ENCODE measurements around the gene TET3.

The TET3 gene

GRCh38 chr2:73987109-73987947 is 2.6 kb downstream of the TET3 start:
- no peak for DNase-seq (ENCODE audit: low read depth, low spot score)

GRCh38 chr2:73987948-73988700 is 3.4 kb downstream of the TET3 start:
- DNase-seq (ENCODE audit: low read depth, low spot score) = no peak

- no peak for DNase-seq (ENCODE audit: low read depth, low spot score)
Observed at GRCh38 chr2:73989972-73990371, 5.3 kb downstream of the TET3 start.

- DNase-seq (ENCODE audit: low read depth, low spot score) = no peak
Observed at GRCh38 chr2:73990531-73990930, 5.8 kb downstream of the TET3 start.

GRCh38 chr2:73992036-73992435 is 7.3 kb downstream of the TET3 start:
- no peak for DNase-seq (ENCODE audit: low read depth, low spot score)

- DNase-seq (ENCODE audit: low read depth, low spot score) = no peak
Observed at GRCh38 chr2:73993376-73993775, 8.7 kb downstream of the TET3 start.

- no peak for DNase-seq (ENCODE audit: low read depth, low spot score)
Observed at GRCh38 chr2:73993778-73994177, 9.1 kb downstream of the TET3 start.

GRCh38 chr2:73994178-73994831 is 9.6 kb downstream of the TET3 start:
- DNase-seq (ENCODE audit: low read depth, low spot score) = no peak

- DNase-seq (ENCODE audit: low read depth, low spot score) = no peak
Observed at GRCh38 chr2:73995810-73996209, 11.1 kb downstream of the TET3 start.

- no peak for DNase-seq (ENCODE audit: low read depth, low spot score)
Observed at GRCh38 chr2:73997813-73998212, 13.1 kb downstream of the TET3 start.

- no peak for DNase-seq (ENCODE audit: low read depth, low spot score)
Observed at GRCh38 chr2:73998451-73998850, 13.7 kb downstream of the TET3 start.

GRCh38 chr2:73998933-73999332 is 14.2 kb downstream of the TET3 start:
- no peak for DNase-seq (ENCODE audit: low read depth, low spot score)

GRCh38 chr2:73999881-74000597 is 15.3 kb downstream of the TET3 start:
- no peak for DNase-seq (ENCODE audit: low read depth, low spot score)

GRCh38 chr2:74000666-74001065 is 16.0 kb downstream of the TET3 start:
- DNase-seq (ENCODE audit: low read depth, low spot score) = no peak

GRCh38 chr2:74001121-74001520 is 16.4 kb downstream of the TET3 start:
- DNase-seq (ENCODE audit: low read depth, low spot score) = no peak

GRCh38 chr2:74001781-74002504 is 17.2 kb downstream of the TET3 start:
- DNase-seq (ENCODE audit: low read depth, low spot score) = no peak

- DNase-seq (ENCODE audit: low read depth, low spot score) = peak; percentile 43
Observed at GRCh38 chr2:74002505-74003421, 18.1 kb downstream of the TET3 start.

GRCh38 chr2:74003494-74004211 is 18.9 kb downstream of the TET3 start:
- DNase-seq (ENCODE audit: low read depth, low spot score) = no peak
